Dedifferentiated amniotic fluid mesenchymal stem cell (primary cell): ENCODE data around the gene MYT1.
A peak's percentile ranks its signal among the peaks of the same experiment; 100 is the strongest.

ENCODE experiments used
- DNase-seq: peaks from one replicate; pipeline ENCODE4 v3.0.0-alpha.2; 2016; ENCODE audit errors: extremely low spot score

MYT1 gene

GRCh38 chr20:64244870-64245603, 80.8 kb downstream of the MYT1 start:
- DNase-seq = no peak

DNA sequence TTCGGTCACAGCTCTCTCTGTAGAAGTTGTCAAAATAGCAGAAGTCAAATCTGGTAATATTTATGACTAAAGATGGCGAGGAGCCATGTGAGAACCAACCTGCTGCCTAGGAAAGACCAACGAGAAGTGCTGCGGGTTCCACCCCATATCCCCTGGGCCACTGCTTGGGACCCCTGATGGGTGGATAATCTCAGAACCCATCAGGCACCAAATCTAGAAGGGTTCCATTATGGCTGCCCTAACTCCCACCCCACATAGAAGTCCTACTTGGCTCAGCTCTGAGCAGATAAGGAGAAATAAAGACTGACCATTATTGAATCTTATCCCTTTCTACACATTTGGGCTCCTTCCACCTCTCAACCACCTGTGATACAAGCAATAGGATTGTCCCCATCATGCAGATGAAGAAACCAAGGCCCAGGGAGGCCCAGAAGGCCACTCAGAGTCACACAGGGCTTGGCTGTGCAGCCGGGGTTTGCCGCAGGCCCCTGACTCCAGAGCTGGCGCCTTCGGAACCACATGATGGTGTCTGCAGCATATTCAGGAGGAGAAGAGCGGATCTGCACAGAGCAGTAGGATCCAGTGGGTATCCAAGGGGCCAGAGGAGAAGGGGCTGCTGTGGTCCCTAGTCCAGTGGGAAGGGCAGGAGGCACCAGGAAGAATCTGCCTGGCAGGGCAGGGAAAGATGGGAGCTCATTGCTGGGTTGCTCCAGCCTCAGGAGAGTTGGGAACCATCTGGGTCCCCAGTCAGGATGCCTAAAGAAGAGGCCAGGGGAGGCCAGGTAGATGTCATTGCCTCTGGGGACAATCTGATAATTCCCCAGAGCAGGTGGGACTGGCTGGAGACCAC, 81.7 kb downstream of the MYT1 start:
- DNase-seq = no peak

DNA sequence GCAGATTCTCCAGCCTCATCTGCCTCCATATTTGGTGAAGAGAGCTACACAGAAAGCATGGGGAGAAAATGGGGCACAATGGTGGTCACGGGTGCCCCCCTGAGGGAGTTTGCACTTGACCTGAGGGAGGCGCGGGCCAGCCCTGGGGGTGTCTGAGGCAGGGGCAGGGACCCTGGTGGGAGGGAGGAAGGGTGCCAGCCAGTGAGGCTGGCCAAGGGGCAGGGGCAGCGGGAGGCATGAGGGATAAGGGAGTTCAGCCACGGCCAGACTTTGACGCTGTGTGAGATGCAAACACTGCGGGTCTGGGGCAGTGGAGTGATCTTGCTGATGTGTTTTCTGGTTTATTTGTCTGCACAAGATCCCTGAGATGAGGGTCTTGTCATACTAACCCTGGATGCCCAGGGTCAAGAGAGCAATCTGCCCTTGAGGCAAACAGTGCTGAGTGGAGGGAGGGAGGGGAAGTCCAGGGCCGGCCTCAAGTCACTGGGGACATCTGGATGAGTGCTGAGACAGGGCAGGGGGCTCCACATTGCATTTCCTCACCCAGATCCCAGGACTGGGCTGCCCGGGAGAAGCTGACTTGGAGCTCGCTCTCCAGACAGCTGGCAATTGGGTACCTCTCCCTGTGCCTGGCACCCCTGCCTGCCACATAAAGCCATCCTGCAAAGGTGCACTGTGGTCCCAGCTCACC, 82.5 kb downstream of the MYT1 start:
- no peak for DNase-seq

- DNase-seq = no peak
Measured at GRCh38 chr20:64247307-64247618, 83.0 kb downstream of the MYT1 start.

DNA sequence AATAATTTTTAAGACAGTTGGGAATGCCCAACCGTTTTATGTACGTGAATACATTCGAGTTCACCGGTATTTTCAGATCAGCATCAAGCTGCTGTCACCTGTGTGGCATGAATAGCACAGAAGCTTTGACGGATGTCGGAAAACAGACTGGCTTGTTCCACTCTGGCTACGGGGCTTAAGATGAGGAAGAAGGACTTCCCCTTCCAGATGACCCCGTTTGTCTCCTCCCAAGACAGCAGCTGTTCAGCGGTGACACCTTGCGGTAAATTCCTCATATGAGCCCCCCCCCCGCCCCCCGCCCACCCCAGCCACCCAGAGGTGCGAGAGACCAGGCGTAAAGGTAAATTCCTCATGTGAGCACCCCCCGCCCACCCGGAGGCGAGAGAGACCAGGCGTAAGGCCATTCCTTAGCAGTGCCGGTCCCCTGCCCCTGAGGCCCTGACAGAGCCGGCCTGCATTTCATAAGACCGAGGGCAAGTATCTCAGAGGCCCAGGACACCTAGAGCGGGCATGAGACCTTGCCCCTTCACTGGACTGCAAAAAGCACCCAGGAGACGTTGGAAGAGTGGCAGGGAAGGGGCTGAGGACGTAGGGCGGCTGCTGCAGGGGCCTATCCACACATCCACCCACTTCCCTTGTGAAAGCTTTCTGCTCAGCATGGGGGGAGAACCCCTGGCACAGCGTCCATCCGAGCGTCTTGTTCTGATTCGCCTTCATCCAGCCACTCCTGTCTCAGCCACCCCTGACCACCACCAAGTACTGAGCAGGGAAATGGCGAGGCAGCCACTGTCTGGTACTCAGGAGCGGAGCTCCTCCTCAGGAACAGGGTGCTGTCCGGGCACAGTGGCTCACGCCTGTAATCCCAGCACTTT, 84.0 kb downstream of the MYT1 start:
- DNase-seq = no peak

DNA sequence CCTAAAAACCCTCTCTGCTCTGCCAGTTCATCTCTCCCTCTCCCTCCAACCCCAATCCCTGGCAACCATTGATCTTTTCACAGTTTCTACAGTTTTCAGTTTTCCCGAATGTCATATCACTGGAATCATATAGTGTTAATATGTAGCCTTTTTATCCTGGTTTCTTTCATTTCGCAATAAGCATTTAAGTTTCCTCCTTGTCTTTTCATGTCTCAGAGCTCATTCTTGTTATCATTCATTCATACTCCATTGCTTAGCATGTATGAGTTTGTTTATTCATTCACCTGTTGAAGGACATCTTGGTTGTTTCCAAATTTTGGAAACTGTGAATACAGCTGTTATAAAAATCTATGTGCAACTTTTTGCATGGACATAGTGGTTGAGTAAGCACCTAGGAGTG, 85.8 kb downstream of the MYT1 start:
- no peak for DNase-seq

- DNase-seq = no peak
Measured at GRCh38 chr20:64253000-64253383, 88.7 kb downstream of the MYT1 start.

- DNase-seq = no peak
Measured at GRCh38 chr20:64253443-64253842, 89.2 kb downstream of the MYT1 start.

- no peak for DNase-seq
Measured at GRCh38 chr20:64254156-64254555, 89.9 kb downstream of the MYT1 start.

DNA sequence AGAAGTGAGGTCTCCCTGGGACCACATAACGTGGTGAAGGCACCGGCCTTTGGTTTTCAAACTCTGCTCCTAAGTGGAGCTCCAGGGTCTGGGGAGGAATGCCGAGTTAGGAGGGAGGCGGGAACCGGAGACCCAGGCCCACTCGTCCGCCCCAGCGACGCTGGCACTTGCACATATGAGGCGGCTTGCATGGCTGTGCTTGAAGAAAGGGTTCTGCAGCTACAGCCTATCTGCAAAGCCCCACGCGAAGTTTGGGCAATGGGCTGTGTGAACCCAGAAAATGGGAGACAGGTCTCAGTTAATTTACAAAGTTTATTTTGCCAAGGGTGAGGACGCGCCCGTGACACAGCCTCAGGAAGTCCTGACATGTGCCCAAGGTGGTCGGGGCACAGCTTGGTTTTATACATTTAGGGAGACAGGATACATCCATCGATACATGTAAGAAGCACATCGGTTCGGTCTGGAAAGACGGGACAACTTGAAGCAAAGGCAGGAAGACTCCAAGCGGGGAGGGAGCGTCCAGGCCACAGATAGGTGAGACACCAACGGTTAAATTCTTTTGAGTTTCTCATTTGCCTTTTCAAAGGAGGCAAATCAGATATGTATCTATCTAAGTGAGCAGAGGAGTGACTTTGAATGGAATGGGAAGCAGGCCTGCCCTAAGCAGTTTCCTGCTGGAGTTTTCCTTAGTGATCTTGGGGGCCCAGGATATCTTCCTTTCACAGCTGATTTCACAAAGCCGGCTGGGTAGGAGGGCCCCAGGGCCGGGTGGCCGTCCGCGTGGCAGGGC, 90.5 kb downstream of the MYT1 start:
- DNase-seq = no peak

DNA sequence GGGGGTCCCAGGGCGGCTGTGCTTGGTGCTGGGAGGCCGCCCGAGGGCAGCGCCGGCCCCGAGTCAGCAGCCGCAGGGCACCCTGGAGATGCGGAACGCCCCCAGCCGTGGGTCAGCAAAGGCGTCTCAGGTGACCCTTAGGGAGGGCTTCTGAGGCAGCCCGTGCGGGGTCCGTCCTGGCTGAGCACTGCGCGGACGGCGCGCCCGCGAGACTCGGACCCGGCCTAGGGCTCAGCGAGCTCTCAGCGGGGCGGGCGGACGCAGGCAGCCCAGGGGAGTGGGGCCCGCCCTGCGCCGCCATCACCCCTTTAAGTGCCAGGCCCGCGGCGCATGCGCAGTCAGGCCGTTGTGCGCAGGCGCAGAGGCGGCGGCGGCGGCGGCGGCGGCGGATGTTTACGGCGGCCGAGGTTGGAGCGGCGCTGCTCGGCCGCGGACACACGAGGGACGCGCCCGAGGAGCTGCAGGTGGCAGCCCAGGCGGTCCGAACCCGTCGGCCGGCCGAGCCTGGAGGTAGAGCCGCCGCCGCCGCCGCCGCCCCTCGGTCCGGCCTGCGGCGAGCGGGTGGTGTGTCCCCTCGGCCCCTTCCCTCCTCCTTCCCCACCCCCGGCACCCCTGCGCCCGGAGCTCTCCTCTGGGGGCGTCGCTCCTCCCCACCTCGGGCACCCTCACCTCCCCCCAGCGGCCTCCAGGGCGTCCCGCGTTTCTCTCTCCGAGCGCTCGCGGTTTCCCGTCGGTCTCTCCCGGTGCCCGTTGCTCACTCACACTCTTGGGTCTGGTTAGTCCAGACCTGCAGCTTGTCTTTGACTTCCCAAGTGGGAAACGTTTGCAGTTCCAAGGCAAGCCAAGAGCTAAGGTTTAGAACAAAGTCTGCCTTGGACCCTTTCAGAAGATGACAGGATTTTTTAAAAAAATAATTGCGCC, 91.4 kb downstream of the MYT1 start, which contains the start of gene PCMTD2:
Gene PCMTD2, plus strand, starts transcription at position 388 of the 921 bp plus-strand sequence. CDS start 4,218 bp downstream, outside the sequence.
- peak; percentile 61 for DNase-seq

GRCh38 chr20:64256282-64256935, 92.2 kb downstream of the MYT1 start:
- no peak for DNase-seq

DNA sequence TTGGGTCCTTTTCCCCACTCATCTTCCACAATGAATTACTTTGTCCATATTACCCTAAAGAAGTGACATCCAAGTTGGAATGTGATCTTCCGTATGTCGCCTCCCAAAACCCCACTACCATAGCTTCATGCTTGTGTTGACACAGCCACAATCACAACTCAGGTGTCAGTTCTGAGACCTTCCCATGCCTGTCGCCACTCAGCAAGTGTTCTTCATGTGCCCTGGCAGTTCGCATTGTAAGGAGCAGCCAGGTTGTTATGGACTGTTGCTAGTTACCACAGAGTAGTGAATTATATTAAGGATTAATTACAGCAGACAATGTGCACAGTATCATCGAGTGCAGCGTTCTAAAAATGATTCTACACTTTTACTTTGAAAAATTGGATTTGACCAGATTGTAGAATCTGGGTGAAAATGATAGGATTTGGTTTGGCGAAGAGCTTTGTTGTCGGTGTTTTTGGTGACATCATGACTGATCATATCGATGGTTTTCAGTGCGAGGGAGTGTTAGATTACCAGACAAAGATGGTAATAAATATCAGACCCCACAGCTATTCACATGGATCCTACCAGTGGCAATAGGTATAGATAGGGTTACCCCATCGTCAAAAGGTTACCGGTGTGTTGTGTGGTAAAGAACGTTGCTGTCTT, 93.0 kb downstream of the MYT1 start:
- DNase-seq = no peak

DNA sequence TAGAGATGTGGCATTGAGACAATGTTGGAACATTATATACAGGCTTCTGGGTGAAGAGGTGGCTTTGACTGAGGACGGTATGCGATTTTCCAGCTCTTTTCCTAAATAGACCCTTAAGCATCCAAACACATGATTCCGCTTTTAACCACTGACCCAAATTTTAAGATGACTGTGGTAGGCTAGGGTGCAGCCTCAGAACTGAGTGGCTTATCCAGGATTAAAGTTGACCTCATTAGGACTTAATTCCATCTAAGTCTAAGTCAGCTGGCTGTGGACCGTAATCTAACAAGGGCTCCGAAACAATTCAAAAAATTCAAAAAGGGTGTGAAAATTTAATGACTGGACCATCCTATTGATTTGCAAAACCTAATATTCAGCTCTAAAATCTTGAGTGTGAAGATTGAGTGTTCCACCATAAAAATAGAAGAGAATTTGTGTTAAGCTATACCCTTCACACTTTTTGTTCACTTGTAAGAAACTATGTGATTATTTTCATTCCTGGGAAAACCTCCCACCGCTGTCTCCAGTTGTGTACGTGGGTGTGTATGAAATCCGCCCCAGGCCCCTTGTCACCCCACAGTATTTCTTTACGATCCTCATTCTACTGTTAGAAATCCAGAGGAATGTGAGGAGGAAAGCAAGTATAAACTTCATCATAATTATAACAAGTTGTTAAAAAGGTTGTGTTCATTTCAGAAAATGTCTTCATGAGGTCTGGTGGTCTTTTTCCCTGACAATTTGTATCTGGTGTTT, 94.0 kb downstream of the MYT1 start:
- DNase-seq = no peak

DNA sequence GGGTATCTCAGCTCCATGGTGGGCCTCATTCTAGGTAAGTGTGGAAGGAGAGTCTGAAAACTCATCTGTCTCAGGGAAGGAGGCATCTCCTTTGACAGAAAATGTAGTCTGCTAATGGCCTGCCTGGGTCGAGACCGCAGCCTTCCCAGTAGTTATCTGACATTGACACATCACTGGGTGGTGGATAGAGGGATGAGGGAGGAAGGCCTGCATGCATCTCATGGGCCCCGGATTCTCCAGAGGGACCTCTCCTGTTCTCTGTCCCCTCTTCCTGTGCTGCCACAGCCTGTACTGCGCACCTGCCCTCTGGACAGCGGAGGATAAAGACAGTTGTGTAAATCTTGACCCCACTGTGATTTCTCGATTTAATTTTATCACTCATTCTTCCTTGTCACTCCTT, 96.0 kb downstream of the MYT1 start:
- DNase-seq = no peak

DNA sequence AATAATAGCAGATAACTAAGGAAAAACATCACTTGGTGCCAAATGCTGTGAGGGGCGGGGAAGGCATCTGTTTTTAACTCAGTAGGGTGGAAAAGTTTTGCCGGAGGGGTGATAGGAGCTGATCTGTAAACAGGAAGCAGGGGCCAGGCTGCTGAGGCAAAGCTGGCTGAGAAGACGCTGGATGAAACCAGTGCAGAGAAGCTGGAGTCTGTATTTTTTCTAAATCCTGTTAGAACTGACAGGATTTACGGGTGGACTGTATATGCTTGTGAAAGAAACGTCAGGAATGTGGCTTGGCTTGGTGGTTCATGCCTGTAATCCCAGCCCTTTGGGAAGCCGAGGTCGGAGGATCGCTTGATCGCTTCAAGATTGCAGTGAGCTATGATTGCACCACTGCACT, 96.9 kb downstream of the MYT1 start:
- DNase-seq = peak; percentile 34

- no peak for DNase-seq
Measured at GRCh38 chr20:64264091-64264490, 99.8 kb downstream of the MYT1 start.

GRCh38 chr20:64265201-64265600, 100.9 kb downstream of the MYT1 start:
- no peak for DNase-seq
